DMS 273 (cell line): Measurements from ENCODE around the gene NF1.
A peak's percentile ranks its signal among the peaks of the same experiment; 100 is the strongest.
"Not testable (repeated sequence)": the region's sequence is repeated elsewhere in the genome, so short reads cannot be mapped to it uniquely, and the experiment has no call there.

Experiments used
- DNase-seq: peaks from one replicate; lab custom pipeline; 2025; ENCODE audit not compliant: unreplicated experiment; lab: John Stamatoyannopoulos, UW

Gene NF1

GRCh38 chr17:31094600-31095235 lies at the start of gene NF1:
TSS of gene NF1 (plus strand) at chr17:31094977. CDS start at chr17:31095310, 333 bp downstream.
- peak; percentile 99 for DNase-seq

- DNase-seq, result not testable (repeated sequence)
Measured at GRCh38 chr17:31046856-31047425, 47.8 kb upstream of the NF1 start.

- DNase-seq, result no peak
Measured at GRCh38 chr17:31048142-31048541, 46.6 kb upstream of the NF1 start.

- no peak for DNase-seq
Measured at GRCh38 chr17:31048780-31049179, 46.0 kb upstream of the NF1 start.

GRCh38 chr17:31050948-31051347 lies 43.8 kb upstream of the NF1 start:
- no peak for DNase-seq

GRCh38 chr17:31051506-31051905 lies 43.3 kb upstream of the NF1 start:
- DNase-seq, result no peak

GRCh38 chr17:31052187-31052889 lies 42.4 kb upstream of the NF1 start:
- DNase-seq, result no peak

GRCh38 chr17:31053071-31053470 lies 41.7 kb upstream of the NF1 start:
- DNase-seq, result no peak

GRCh38 chr17:31054761-31055160 lies 40.0 kb upstream of the NF1 start:
- no peak for DNase-seq

GRCh38 chr17:31058976-31059375 lies 35.8 kb upstream of the NF1 start:
- DNase-seq, result no peak

- DNase-seq, result no peak
Measured at GRCh38 chr17:31060791-31061550, 33.8 kb upstream of the NF1 start.

GRCh38 chr17:31061678-31062077 lies 33.1 kb upstream of the NF1 start:
- DNase-seq, result peak; percentile 59

- DNase-seq, result no peak
Measured at GRCh38 chr17:31062346-31062745, 32.4 kb upstream of the NF1 start.

GRCh38 chr17:31064707-31065106 lies 30.1 kb upstream of the NF1 start:
- DNase-seq, result no peak

- no peak for DNase-seq
Measured at GRCh38 chr17:31067691-31068184, 27.0 kb upstream of the NF1 start.

GRCh38 chr17:31068291-31068690 lies 26.5 kb upstream of the NF1 start:
- DNase-seq, result peak; percentile 61

GRCh38 chr17:31072186-31072585 lies 22.6 kb upstream of the NF1 start:
- no peak for DNase-seq

GRCh38 chr17:31073411-31073810 lies 21.4 kb upstream of the NF1 start:
- no peak for DNase-seq

- no peak for DNase-seq
Measured at GRCh38 chr17:31074772-31075555, 19.8 kb upstream of the NF1 start.

GRCh38 chr17:31078290-31078689 lies 16.5 kb upstream of the NF1 start:
- DNase-seq, result no peak

GRCh38 chr17:31079731-31080130 lies 15.0 kb upstream of the NF1 start:
- DNase-seq, result no peak
